Anterior cingulate cortex (tissue), 58 donors: ENCODE measurements around the gene ACTN4.

ENCODE experiments used
- DNase-seq, 58 donors: peaks; one replicate each; lab custom pipeline; 2025; lab: John Stamatoyannopoulos, UW

Gene ACTN4

GRCh38 chr19:38635483-38636399 is 11.7 kb upstream of the ACTN4 start:
- peak in 3 of 58 donors; percentile 19 to 52 (median 20) for DNase-seq

GRCh38 chr19:38638461-38638860 is 9.0 kb upstream of the ACTN4 start:
- DNase-seq: no peak

GRCh38 chr19:38639679-38640078 is 7.8 kb upstream of the ACTN4 start:
- no peak for DNase-seq

DNA sequence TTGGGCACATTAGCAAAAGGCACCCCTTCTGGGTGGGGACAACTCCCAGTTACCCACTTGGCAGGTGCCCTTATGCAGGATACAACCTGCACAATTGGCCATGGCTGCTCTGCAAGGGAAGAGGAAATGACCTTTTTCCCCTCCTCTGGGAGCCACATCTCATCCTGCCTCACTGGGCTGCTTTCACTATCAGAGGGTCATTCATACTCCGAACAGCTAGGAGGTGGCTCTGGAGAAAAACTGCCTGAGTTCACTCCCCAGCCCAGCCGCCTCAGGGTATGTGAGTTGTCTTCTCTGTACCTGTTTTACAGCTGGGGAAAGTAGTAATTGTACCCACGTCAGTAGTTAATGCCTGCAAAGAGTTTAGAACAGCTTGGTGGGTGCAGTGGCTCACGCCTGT is 7.1 kb upstream of the ACTN4 start:
- DNase-seq: no peak

- DNase-seq: no peak
Observed at GRCh38 chr19:38642176-38642575, 5.3 kb upstream of the ACTN4 start.

DNA sequence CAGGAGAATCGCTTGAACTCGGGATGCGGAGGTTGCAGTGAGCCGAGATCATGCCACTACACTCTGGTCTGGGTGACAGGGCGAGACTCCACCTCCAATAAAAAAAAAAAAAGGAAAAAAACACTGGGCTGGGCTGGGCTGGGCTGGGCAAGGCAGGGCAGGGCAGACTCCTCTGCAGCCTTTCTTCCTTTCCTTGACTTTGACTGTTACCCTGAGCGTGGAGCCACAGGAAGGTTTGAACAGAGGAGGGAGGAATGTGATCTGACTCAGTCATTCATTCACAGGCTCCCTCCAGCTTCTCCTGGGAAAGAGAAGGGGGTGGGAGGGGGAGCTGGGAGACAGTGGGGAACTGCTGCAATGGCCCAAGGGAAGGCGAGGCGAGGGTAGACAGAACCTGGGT is 2.7 kb upstream of the ACTN4 start:
- no peak for DNase-seq

GRCh38 chr19:38647966-38648768 is 718 bp downstream of the ACTN4 start:
- peak in 2 of 58 donors; percentile 55 to 58 for DNase-seq

GRCh38 chr19:38648769-38649304 is 1.4 kb downstream of the ACTN4 start:
- DNase-seq: no peak

GRCh38 chr19:38649305-38650171 is 2.1 kb downstream of the ACTN4 start:
- DNase-seq: peak in 1 of 58 donors; percentile 16

- no peak for DNase-seq
Observed at GRCh38 chr19:38650172-38650775, 2.8 kb downstream of the ACTN4 start.

DNA sequence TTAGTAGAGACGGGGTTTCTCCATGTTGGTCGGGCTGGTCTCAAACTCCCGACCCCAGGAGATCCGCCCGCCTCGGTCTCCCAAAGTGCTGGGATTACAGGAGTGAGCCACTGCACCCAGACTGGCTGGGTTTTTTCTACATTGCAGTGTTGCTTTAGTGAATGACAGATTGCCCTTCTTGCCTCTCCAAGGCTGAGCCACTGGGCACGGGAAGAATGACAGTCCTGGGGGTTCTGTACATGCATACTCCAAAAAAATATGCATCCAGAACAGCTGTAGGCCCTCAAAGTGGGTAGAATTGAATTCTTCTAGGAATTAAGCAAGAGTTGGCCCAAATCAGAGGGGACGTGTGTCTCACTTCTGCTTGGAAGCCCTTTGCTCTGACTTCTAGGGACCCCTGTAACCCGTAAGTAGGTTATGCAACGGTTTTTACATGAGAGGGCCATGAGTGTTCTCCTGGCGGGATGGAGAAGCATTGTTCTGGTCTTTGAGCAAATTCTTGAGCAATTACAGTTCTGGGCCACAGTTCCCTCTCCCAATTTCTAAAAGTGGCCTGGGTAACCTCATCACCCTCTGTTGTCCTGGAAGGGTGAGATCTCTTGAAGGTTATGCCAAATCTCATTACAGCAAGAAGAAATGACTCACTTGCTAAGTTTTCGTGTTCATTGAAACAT is 3.6 kb downstream of the ACTN4 start:
- DNase-seq: no peak

GRCh38 chr19:38653028-38653571 is 5.7 kb downstream of the ACTN4 start:
- no peak for DNase-seq

- DNase-seq: no peak
Observed at GRCh38 chr19:38654628-38655055, 7.2 kb downstream of the ACTN4 start.

- DNase-seq: no peak
Observed at GRCh38 chr19:38655148-38655824, 7.8 kb downstream of the ACTN4 start.

DNA sequence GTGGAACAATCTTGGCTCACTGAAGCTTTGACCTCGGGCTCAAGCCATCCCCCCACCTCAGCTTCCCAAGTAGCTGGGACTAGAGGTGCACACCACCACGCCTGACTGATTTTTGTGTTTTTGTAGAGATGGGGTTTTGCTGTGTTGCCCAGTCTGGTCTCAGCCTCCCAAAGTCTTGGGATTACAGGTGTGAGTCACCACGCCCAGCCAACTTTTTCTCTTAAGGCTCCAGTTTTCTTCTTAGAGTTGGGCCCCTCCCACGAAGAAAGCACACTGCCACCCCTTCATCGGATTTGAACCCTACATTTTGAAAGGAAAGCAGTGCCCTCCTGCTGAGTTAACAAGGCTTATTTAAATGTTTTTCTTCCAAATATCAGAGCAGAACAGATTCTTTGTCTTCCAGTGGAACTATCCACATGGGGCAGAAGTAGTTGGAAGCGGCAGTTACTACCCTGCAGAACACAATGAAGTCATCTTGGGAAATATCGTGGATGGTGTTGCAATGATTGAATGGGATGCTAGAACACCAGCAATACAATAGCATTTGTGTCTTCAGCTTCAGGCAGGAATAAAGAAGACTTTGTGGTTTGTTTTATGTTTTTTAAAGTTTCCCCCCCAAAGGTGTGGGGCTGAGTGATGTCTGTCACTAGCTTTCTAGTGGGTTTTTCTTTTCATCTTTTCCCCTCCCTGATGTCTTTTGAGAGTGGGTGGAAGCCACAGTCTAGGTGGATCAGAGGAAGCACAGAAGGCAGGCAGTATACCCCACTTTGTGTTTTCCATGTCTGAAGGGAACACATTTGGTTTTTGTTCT is 8.9 kb downstream of the ACTN4 start:
- peak in 10 of 58 donors; percentile 17 to 80 (median 35) for DNase-seq

DNA sequence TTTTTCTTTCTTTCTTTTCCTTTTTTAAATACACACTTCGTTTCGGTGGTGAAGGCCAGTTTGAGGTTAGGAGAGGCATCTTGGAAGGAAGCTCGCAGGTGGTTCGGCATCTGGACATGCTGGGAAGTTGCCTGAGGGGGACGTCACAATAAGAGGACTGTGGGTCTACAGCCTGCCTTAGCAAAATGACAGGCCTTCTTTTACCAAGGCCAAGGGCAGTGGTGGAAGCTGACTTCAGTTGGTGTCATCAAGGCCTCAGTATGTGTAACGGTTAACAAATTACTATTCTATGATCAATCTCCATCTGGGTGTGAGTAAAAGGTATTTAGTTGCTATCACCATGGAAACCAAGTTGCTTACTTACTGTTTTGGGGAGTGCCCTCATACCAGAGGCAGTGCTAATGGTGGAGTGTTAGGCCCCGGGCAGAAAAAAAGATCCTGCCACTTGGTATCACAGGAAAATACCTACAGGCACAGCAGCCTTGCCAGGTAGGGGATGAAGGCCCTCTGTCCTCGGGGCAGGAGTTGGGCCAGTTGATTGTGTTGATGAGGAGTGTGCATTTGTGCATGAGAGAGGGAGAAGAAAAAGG is 10.3 kb downstream of the ACTN4 start:
- no peak for DNase-seq
